GM13976 (cell line): ENCODE results near the gene OR2T35.

Experiments
- DNase-seq: peaks from one replicate; pipeline ENCODE4 v3.0.0; 2012; ENCODE audit warnings: low spot score
- CTCF ChIP-seq: IDR thresholded peaks from 2 replicates; pipeline ENCODE4 v1.5.1; 2012; ENCODE audit warnings: borderline replicate concordance, mild to moderate bottlenecking; ENCODE audit not compliant: insufficient read depth; ENCODE audit errors: extremely low read depth, missing control alignments, control extremely low read depth
- in situ Hi-C: fragments of 300-500 bp; cut with MboI; formaldehyde crosslinking; loops from one replicate; pipeline ENCODE4 v1.12.0; 2022; ENCODE audit warnings: low sequenced_read_pairs, mixed read lengths, inconsistent platforms; ENCODE audit not compliant: unreplicated experiment

OR2T35 gene

GRCh38 chr1:248593226-248593625, 51.9 kb downstream of the OR2T35 start:
- in situ Hi-C loops = no loop called here
- no peak for TF ChIP-seq CTCF
- DNase-seq = no peak

GRCh38 chr1:248592655-248593054, 52.4 kb downstream of the OR2T35 start:
- no peak for DNase-seq
- TF ChIP-seq CTCF = no peak
- in situ Hi-C loops = no loop called here

- in situ Hi-C loops = no loop called here
- no peak for TF ChIP-seq CTCF
- no peak for DNase-seq
Measured at GRCh38 chr1:248590055-248590454, 55.0 kb downstream of the OR2T35 start.

GRCh38 chr1:248589334-248589733, 55.7 kb downstream of the OR2T35 start:
- TF ChIP-seq CTCF = no peak
- in situ Hi-C loops = no loop called here

More at GRCh38 chr1:248589334-248589733, 55.7 kb downstream of the OR2T35 start:
- DNase-seq = no peak
